GM13977 (cell line): Measurements from ENCODE around the gene TNFRSF8.
"Not testable (repeated sequence)": the region's sequence is repeated elsewhere in the genome, so short reads cannot be mapped to it uniquely, and the experiment has no call there.

Experiments used
- DNase-seq: peaks from one replicate; pipeline ENCODE4 v3.0.0; 2012; ENCODE audit warnings: low spot score
- CTCF ChIP-seq: IDR thresholded peaks from 2 replicates; pipeline ENCODE4 v1.5.1; 2012; ENCODE audit warnings: mild to moderate bottlenecking, control low read depth; ENCODE audit not compliant: insufficient read depth; ENCODE audit errors: extremely low read depth, missing control alignments
- in situ Hi-C: fragments of 300-500 bp; cut with MboI; formaldehyde crosslinking; loops from one replicate; pipeline ENCODE4 v1.12.0; 2022; ENCODE audit warnings: low sequenced_read_pairs, low pct_unique_long_range_greater_than_20kb, mixed read lengths, inconsistent platforms; ENCODE audit not compliant: unreplicated experiment

The TNFRSF8 gene

DNA sequence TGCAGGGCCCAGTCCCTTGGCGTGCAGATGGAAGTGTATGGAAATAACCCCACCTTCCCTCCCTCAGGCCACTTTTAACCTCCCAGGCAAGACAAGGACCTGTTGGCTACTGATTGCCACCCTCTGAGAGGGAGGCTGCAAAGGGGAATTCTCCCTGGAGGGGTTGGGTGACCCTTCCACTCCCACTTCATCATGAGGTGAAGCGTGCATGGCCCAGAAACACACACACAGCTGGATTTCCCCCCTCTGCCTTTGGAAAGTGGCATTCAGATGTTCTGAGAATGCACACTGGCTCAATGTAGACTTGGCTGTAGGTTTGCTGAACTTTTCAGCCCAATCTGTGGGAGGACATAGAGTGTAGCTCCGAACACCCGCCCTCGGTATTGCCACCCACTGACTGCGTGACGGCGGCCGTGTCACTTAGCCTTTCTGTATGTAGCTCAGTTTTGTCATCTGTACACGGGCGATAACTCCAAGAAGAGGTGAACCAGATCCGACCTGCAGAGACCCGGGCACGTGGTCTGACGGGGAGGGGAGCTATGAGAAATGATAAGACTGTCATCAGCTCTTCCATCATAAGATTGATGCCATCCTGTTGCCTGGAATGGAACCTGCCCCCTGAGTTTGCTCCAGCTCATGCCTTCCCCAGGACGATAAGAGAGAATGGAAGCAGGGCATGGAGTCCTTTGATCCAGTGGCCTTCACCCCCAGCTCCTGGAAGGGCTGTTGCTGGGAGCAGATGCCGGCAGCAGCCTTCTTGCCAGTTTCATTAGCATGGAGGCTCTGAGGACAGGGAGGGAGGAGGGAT lies 24.5 kb upstream of the TNFRSF8 start:
- DNase-seq: no peak
- TF ChIP-seq CTCF: no peak
- in situ Hi-C loops: no loop called here

DNA sequence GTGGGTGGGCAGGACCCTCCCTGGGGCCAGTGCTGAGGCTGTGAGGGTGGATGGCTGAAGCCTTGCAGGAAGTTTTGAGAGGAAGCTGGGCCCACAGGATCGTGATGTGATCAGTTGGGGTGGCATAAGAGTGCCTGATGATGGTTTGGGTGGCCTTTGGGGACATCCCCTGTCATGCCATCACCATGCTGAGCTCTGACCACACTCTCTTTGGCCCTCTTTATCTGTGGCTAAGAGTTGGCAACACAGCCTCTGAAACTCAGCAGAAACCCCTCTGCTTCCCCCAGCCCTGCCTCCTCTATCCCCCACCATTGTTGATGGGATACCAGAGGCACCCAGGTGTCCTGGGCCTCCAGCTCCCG lies 24.0 kb upstream of the TNFRSF8 start:
- TF ChIP-seq CTCF: no peak
- in situ Hi-C loops: no loop called here
- DNase-seq: no peak

DNA sequence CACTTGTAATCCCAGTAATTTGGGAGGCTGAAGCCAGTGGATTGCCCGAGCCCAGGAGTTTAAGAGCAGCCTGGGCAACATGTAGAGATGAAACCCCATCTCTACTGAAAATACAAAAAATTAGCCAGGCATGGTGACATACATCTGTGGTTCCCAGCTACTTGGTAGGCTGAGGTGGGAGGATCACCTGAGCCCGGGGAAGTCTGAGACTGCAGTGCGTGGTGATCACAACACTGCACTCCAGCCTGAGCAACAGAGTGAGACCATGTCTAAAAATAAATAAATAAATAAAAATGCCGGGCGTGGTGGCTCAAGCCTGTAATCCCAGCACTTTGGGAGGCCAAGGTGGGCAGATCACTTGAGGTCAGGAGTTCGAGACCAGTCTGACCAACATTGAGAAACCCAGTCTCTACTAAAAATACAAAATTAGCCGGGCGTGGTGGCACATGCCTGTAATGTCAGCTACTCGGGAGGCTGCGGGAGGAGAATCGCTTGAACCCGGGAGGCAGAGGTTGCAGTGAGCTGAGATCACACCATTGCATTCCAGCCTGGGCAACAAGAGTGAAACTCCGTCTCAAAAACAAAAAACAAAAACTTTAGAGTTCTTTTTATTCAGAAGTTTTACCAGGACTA lies 23.2 kb upstream of the TNFRSF8 start:
- in situ Hi-C loops: not testable (repeated sequence)
- peak; percentile 45 for DNase-seq

DNA sequence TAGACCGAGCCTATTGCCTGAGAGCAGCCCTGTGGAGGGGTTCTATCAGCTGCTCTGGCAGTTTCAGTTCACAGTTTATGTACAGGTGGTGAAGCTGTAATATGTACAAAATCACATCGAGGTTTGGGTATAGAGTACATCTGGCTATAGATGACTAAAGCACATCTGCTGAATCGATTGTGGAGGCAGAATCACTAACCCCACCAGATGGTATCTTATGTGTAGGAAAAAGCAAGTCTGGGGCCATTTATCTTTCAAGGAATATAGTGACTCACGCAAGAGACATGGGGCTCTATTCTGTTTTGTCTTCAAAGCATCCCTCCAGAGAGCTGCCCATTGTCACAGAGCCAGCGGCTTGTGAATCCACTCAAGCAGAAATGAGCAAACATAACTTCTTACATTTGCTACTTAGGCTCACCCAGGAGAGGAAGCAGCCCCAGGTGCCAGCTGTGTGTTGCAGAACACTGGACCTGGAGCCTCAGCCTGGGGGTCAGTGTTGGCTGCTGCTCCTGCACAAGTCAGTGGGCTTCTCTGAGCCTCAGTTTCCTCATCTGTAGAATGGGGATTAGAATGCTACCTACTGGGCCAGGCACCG lies 22.5 kb upstream of the TNFRSF8 start:
- no peak for TF ChIP-seq CTCF
- DNase-seq: peak; percentile 77
- in situ Hi-C loops: no loop called here

- in situ Hi-C loops, DNase-seq: not testable (repeated sequence)
Observed at GRCh38 chr1:12044187-12044877, 18.8 kb upstream of the TNFRSF8 start.

DNA sequence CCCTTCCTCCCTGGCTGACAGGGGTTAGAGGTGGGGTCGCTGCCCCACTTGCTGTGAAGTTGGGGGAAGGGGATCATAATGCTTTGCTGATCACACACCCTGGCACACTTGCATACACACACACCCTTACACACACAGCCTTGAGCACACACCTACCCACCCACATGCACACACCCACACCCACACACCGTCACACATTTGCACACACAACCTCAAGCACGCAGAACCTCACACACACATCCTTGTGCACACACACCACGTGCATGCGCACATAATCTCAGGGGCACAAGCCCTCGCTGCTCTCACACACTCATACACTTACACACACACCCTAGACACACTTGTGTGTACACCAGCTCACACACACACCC lies 16.4 kb upstream of the TNFRSF8 start:
- no peak for TF ChIP-seq CTCF
- in situ Hi-C loops: no loop called here
- no peak for DNase-seq

- TF ChIP-seq CTCF: no peak
- DNase-seq: peak; percentile 77
- in situ Hi-C loops: no loop called here
Observed at GRCh38 chr1:12047120-12047876, 15.8 kb upstream of the TNFRSF8 start.
